ENCODE data around the gene HOXC5. TPM values are rescaled to one million over a fixed set of nuclear protein-coding genes. Genes with fewer than 3 reads are reported as not detected.

Gene HOXC5
- total RNA-seq, 4 donors from 2014 or later: 0.31 to 3.3 (median 1.3) TPM; not detected in 1

DNA sequence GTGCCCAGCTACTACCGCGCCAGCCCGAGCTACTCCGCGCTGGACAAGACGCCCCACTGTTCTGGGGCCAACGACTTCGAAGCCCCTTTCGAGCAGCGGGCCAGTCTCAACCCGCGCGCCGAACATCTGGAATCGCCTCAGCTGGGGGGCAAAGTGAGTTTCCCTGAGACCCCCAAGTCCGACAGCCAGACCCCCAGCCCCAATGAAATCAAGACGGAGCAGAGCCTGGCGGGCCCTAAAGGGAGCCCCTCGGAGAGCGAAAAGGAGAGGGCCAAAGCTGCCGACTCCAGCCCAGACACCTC is 47.2 kb upstream of the HOXC5 start:
- TF ChIP-seq EP300 (IDR thresholded peaks at IDR 0.05) (no peak), POLR2AphosphoS5 (IDR thresholded peaks at IDR 0.05) (no peak), POLR2A (IDR thresholded peaks at IDR 0.05) (no peak)
- TF ChIP-seq, protein P1, sequence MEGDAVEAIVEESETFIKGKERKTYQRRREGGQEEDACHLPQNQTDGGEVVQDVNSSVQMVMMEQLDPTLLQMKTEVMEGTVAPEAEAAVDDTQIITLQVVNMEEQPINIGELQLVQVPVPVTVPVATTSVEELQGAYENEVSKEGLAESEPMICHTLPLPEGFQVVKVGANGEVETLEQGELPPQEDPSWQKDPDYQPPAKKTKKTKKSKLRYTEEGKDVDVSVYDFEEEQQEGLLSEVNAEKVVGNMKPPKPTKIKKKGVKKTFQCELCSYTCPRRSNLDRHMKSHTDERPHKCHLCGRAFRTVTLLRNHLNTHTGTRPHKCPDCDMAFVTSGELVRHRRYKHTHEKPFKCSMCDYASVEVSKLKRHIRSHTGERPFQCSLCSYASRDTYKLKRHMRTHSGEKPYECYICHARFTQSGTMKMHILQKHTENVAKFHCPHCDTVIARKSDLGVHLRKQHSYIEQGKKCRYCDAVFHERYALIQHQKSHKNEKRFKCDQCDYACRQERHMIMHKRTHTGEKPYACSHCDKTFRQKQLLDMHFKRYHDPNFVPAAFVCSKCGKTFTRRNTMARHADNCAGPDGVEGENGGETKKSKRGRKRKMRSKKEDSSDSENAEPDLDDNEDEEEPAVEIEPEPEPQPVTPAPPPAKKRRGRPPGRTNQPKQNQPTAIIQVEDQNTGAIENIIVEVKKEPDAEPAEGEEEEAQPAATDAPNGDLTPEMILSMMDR (IDR thresholded peaks at IDR 0.05): no peak
- H3K4me3 ChIP-seq: peak overlapping the region in 1 of 2 donors; percentile 10
- no peaks in the 10 kb centered on the region for H3K36me3 ChIP-seq
- H3K27me3 ChIP-seq: peaks cover 100% of the 10 kb centered on the region
- no peaks in the 10 kb centered on the region for H3K9me3 ChIP-seq
- H3K27ac ChIP-seq: no peak overlapping the region
- WGBS, 2 donors (ENCODE audit: low coverage in 1 of 2): no CpG with 5 or more reads among the region's 21 CpGs
- no peak for ATAC-seq
- peaks cover 0 to 36% (median 16%) of the 10 kb centered on the region in 3 donors for H3K4me1 ChIP-seq

DNA sequence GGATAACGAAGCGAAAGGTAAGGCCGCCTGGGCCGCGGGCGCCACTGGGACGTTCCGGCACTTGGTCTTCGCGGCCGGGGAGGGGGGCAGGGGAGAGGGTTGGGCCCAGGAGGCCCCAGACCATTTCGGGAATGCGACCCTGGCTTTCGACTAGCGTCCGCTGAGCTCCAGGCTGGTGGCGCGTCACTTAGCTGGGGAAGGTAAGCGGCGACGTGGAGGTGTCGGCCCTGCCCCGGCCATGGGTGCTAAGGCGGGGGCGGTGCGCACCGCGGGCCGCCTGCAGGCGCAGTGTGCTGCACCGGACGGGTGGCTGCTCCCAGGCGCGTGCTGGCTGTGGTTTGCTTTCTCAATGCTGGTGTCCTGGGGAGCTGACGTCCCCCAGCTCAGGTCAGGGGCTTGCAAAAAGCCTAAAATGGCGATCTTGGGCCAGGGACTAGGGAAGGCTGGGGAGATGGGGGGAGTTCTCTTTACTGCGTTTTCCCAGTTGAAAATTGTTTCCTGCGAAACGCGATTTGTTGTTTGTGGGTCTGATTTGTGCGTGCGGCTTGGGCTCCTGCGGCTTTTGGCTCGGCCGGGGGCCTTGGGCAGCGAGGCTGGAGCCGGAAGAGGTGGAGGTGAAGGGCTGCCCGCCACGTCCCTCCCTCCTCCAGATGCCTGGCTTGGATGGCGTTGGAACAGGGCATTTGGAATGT is 46.7 kb upstream of the HOXC5 start:
- Histone ChIP-seq H3K27me3 (peaks cover 100% of the 10 kb centered on the region), H3K36me3 (no peaks in the 10 kb centered on the region), H3K9me3 (no peaks in the 10 kb centered on the region), H3K4me3 (peak overlapping the region in 1 of 2 donors; percentile 10), H3K4me1 (peaks cover 0 to 36% (median 16%) of the 10 kb centered on the region in 3 donors), H3K27ac (no peak overlapping the region)
- WGBS, 2 donors (ENCODE audit: low coverage in 1 of 2): 6% methylated on average over 18 of the region's 50 CpGs; no CpG with 5 or more reads in 1 of the 2 donors
- no peak for ATAC-seq
- no peak for TF ChIP-seq EP300 (IDR thresholded peaks at IDR 0.05)
- no peak for TF ChIP-seq POLR2AphosphoS5 (IDR thresholded peaks at IDR 0.05)
- no peak for TF ChIP-seq POLR2A (IDR thresholded peaks at IDR 0.05)
- TF ChIP-seq, protein P1 (IDR thresholded peaks at IDR 0.05): no peak

GRCh38 chr12:53986686-53987483 is 46.0 kb upstream of the HOXC5 start:
- H3K27ac ChIP-seq: no peak overlapping the region

GRCh38 chr12:53987787-53988230 is 45.0 kb upstream of the HOXC5 start:
- peaks cover 0 to 36% (median 16%) of the 10 kb centered on the region in 3 donors for H3K4me1 ChIP-seq
- peaks cover 100% of the 10 kb centered on the region for H3K27me3 ChIP-seq
- no peak overlapping the region for H3K27ac ChIP-seq
- no peak overlapping the region for H3K4me3 ChIP-seq
- H3K36me3 ChIP-seq: no peaks in the 10 kb centered on the region
- TF ChIP-seq EP300 (IDR thresholded peaks at IDR 0.05) (no peak), POLR2AphosphoS5 (IDR thresholded peaks at IDR 0.05) (no peak), POLR2A (IDR thresholded peaks at IDR 0.05) (no peak)
- TF ChIP-seq, protein P1 (IDR thresholded peaks at IDR 0.05): no peak
- WGBS, 2 donors (ENCODE audit: low coverage in 1 of 2): 8 to 14% methylated on average over 3 to 4 of the region's 4 CpGs
- no peak for ATAC-seq
- no peaks in the 10 kb centered on the region for H3K9me3 ChIP-seq

More at GRCh38 chr12:53986686-53987483, 46.0 kb upstream of the HOXC5 start:
- TF ChIP-seq POLR2A (IDR thresholded peaks at IDR 0.05) (no peak), EP300 (IDR thresholded peaks at IDR 0.05) (no peak), POLR2AphosphoS5 (IDR thresholded peaks at IDR 0.05) (no peak)
- TF ChIP-seq, protein P1 (IDR thresholded peaks at IDR 0.05): no peak
- no peak overlapping the region for H3K4me3 ChIP-seq
- H3K27me3 ChIP-seq: peaks cover 100% of the 10 kb centered on the region
- no peak for ATAC-seq
- H3K9me3 ChIP-seq: no peaks in the 10 kb centered on the region
- no peaks in the 10 kb centered on the region for H3K36me3 ChIP-seq
- H3K4me1 ChIP-seq: peaks cover 0 to 36% (median 16%) of the 10 kb centered on the region in 3 donors
- WGBS, 2 donors (ENCODE audit: low coverage in 1 of 2): 11 to 15% methylated on average over 6 to 19 of the region's 21 CpGs
